IMR-90 (cell line): ENCODE data around the gene LRFN5. TPM values are rescaled to one million over a fixed set of nuclear protein-coding genes. Genes with fewer than 3 reads are reported as not detected.
"Not testable (repeated sequence)": the region's sequence is repeated elsewhere in the genome, so short reads cannot be mapped to it uniquely, and the experiment has no call there.

Source experiments
- ATAC-seq: fragments of 200-7000 bp; cut with Tn5 transposase; 2 replicates; pipeline ENCODE4 v1.9.1; 2020; ENCODE audit warnings: low read depth, mild to moderate bottlenecking, moderate library complexity
- BruUV-seq: library from RNA; stranded (reverse); fragments of 400-500 nt; replicated peaks from 2 replicates; lab custom pipeline; 2021; lab: Mats Ljungman, UMichigan
- CTCF ChIA-PET: fragments of 300-600 bp; formaldehyde crosslinking; extraction: SDS; loops from one replicate; lab custom pipeline; 2021; ENCODE audit warnings: antibody characterized with exemption; lab: Yijun Ruan, JAX
- POLR2A ChIA-PET: fragments of 300-600 bp; sonication (Branson Sonifier 250); formaldehyde crosslinking; loops from one replicate; lab custom pipeline; 2022; ENCODE audit warnings: antibody characterized with exemption; ENCODE audit not compliant: unreplicated experiment; lab: Charles Lee
- DNase-seq: peaks from one replicate; pipeline ENCODE4 v3.0.0; 2013
- H2AFZ ChIP-seq: replicated peaks from 2 replicates; pipeline ENCODE3; 2013; ENCODE audit warnings: low read length, mild to moderate bottlenecking; ENCODE audit not compliant: poor library complexity
- H2AK5ac ChIP-seq: 2 replicates; pipeline ENCODE4 v1.6.1; 2013; ENCODE audit warnings: low read depth, low read length, inconsistent platforms
- H2AK9ac ChIP-seq: replicated peaks from 2 replicates; pipeline ENCODE3; 2013; ENCODE audit warnings: mild to moderate bottlenecking, low read depth, low read length, moderate library complexity; ENCODE audit not compliant: poor library complexity
- H2BK120ac ChIP-seq: 2 replicates; pipeline ENCODE4 v1.6.1; 2013; ENCODE audit warnings: low read depth, low read length, inconsistent platforms
- H2BK15ac ChIP-seq: 3 replicates; pipeline ENCODE4 v1.6.1; 2013; ENCODE audit warnings: low read depth, low read length, inconsistent platforms
- H2BK20ac ChIP-seq: 2 replicates; pipeline ENCODE4 v1.6.1; 2013; ENCODE audit warnings: low read depth, mild to moderate bottlenecking, inconsistent platforms, low read length, moderate library complexity
- H2BK5ac ChIP-seq: 2 replicates; pipeline ENCODE4 v1.6.1; 2013; ENCODE audit warnings: mild to moderate bottlenecking, low read depth, low read length, inconsistent platforms; ENCODE audit not compliant: poor library complexity, severe bottlenecking
- H3K14ac ChIP-seq: replicated peaks from 2 replicates; pipeline ENCODE4 v1.6.1; 2013; ENCODE audit warnings: low read depth, low read length, inconsistent platforms
- H3K18ac ChIP-seq: 2 replicates; pipeline ENCODE4 v1.6.1; 2013; ENCODE audit warnings: low read depth, low read length, control low read depth
- H3K23ac ChIP-seq: 2 replicates; pipeline ENCODE4 v1.6.1; 2013; ENCODE audit warnings: low read depth, low read length, inconsistent platforms
- H3K27ac ChIP-seq: 2 replicates; pipeline ENCODE4 v1.5.1; 2013; ENCODE audit warnings: mild to moderate bottlenecking, control low read depth, low read length; ENCODE audit not compliant: insufficient read depth
- H3K27me3 ChIP-seq: 2 replicates; pipeline ENCODE4 v1.6.1; 2013; ENCODE audit warnings: low read length; ENCODE audit not compliant: control insufficient read depth, insufficient read depth
- H3K36me3 ChIP-seq: 2 replicates; pipeline ENCODE4 v1.6.1; 2013; ENCODE audit warnings: low read length, mixed read lengths; ENCODE audit not compliant: control insufficient read depth, insufficient read depth
- H3K4ac ChIP-seq: 2 replicates; pipeline ENCODE4 v1.6.1; 2013; ENCODE audit warnings: low read depth, low read length, inconsistent platforms
- H3K4me1 ChIP-seq: 2 replicates; pipeline ENCODE4 v1.6.1; 2013; ENCODE audit warnings: low read length, mixed read lengths; ENCODE audit not compliant: control insufficient read depth, insufficient read depth
- H3K4me2 ChIP-seq: 2 replicates; pipeline ENCODE4 v1.6.1; 2013; ENCODE audit warnings: low read depth, mild to moderate bottlenecking, control low read depth, low read length, moderate library complexity
- H3K4me3 ChIP-seq: 2 replicates; pipeline ENCODE4 v1.5.1; 2013; ENCODE audit warnings: low read depth, mild to moderate bottlenecking, control low read depth, low read length, moderate library complexity; ENCODE audit not compliant: insufficient read depth
- H3K56ac ChIP-seq: 2 replicates; pipeline ENCODE4 v1.6.1; 2013; ENCODE audit warnings: low read length, inconsistent platforms; ENCODE audit not compliant: insufficient read depth; ENCODE audit errors: extremely low read depth
- H3K79me1 ChIP-seq, 2 experiments: 2 replicates each; pipeline ENCODE4 v1.6.1; 2013; ENCODE audit warnings: low read length in 2 of 2, inconsistent platforms in 1 of 2, low read depth in 1 of 2
- H3K9ac ChIP-seq: 2 replicates; pipeline ENCODE4 v1.6.1; 2013; ENCODE audit warnings: low read depth, low read length, control low read depth
- H3K9me1 ChIP-seq: 2 replicates; pipeline ENCODE4 v1.6.1; 2013; ENCODE audit warnings: low read length, inconsistent platforms; ENCODE audit not compliant: insufficient read depth
- H3K9me3 ChIP-seq: 2 replicates; pipeline ENCODE4 v1.6.1; 2013; ENCODE audit warnings: low read length; ENCODE audit not compliant: control insufficient read depth, insufficient read depth
- H4K20me1 ChIP-seq: 2 replicates; pipeline ENCODE4 v1.6.1; 2013; ENCODE audit warnings: low read length, inconsistent platforms; ENCODE audit not compliant: insufficient read depth
- H4K5ac ChIP-seq: 2 replicates; pipeline ENCODE4 v1.6.1; 2013; ENCODE audit warnings: mild to moderate bottlenecking, low read depth, low read length, control low read depth
- H4K8ac ChIP-seq, 2 experiments: 2 replicates each; pipeline ENCODE4 v1.6.1; 2013; ENCODE audit warnings: low read depth in 2 of 2, low read length in 2 of 2, control low read depth in 1 of 2, inconsistent platforms in 1 of 2
- H4K91ac ChIP-seq: 2 replicates; pipeline ENCODE4 v1.6.1; 2013; ENCODE audit warnings: low read depth, low read length, inconsistent platforms; ENCODE audit not compliant: insufficient read depth
- CHD1 ChIP-seq: IDR thresholded peaks from 2 replicates; pipeline ENCODE4 v1.6.1; 2012; ENCODE audit warnings: low read depth, low read length, improper control_type of control experiment
- MAFK ChIP-seq: IDR thresholded peaks from 2 replicates; pipeline ENCODE4 v1.6.1; 2012; ENCODE audit warnings: low read depth, low read length, improper control_type of control experiment
- MXI1 ChIP-seq: IDR thresholded peaks from 2 replicates; pipeline ENCODE4 v1.6.1; 2012; ENCODE audit warnings: low read depth, mild to moderate bottlenecking, low read length, moderate library complexity, borderline replicate concordance
- WGBS, 2 experiments: methylation state at CpG; one replicate each; pipeline versions ENCODE4 v1.1.5 to v1.1.7; 2013; ENCODE audit warnings: missing lambda C conversion rate in 2 of 2; ENCODE audit not compliant: insufficient read length in 1 of 2; ENCODE audit errors: extremely low coverage in 2 of 2; 5-methylcytosine and 5-hydroxymethylcytosine counted together
- dilution Hi-C: fragments of 300-500 bp; cut with HindIII; formaldehyde crosslinking; loops from one replicate; pipeline ENCODE4 v1.14.3; 2018; ENCODE audit warnings: low sequenced_read_pairs; ENCODE audit not compliant: unreplicated experiment
- in situ Hi-C: fragments of 300-500 bp; cut with MboI; formaldehyde crosslinking; loops from 3 replicates; pipeline ENCODE4 v1.14.3; 2019; ENCODE audit warnings: low sequenced_read_pairs, inconsistent platforms, mixed read lengths
- intact Hi-C: fragments of 100-400 bp; cut with micrococcal nuclease; formaldehyde crosslinking; loops from 2 replicates; pipeline ENCODE4 v1.10.0; 2022
- polyA plus RNA-seq, 3 experiments: library from polyadenylated mRNA; depleted of rRNA; stranded (reverse); fragments of >200 nt; gene quantifications; 2 replicates each; pipeline ENCODE4 v1.2.3, GENCODE V29; 2012; ENCODE audit warnings: low replicate concordance in 1 of 3
- total RNA-seq: library from RNA; depleted of rRNA; stranded (reverse); fragments of >200 nt; gene quantifications from 2 replicates; pipeline ENCODE4 v1.2.3, GENCODE V29; 2012

LRFN5 gene
- total and polyA plus RNA-seq, 2 of the 4 experiments (the other 2 are of a cell fraction), result 1.8 to 3.6 TPM

DNA sequence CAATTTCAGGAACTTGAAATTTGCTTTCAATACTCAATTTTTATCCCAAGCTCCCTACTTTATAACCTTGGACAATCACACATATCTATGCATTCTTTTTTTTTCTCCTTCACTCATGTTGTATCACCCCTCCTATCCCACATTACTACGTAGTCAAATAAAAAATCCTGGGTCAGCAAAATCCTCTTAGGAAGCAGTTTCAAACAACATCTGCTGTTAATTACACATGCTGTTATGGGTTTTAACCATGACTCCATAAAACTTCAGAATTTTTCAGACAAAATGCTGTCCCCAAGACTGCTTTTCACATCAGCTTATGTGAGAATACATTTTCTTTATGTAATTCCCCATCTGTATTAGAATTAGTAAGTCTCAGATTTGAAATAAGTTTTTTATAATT lies 61.7 kb downstream of the LRFN5 start:
- no peaks in the 10 kb centered on the region for H3K79me1 ChIP-seq
- CTCF ChIA-PET, result no interaction called here
- H3K56ac ChIP-seq, result no peak overlapping the region
- H2BK15ac ChIP-seq, result no peak overlapping the region
- H2AK9ac ChIP-seq, result no peak overlapping the region
- no peak overlapping the region for H3K23ac ChIP-seq
- H3K14ac ChIP-seq, result no peak overlapping the region
- no peak for DNase-seq
- H2BK20ac ChIP-seq, result no peak overlapping the region
- H3K27ac ChIP-seq, result no peak overlapping the region
- H4K5ac ChIP-seq, result no peak overlapping the region
- in situ Hi-C loops, result no loop called here
- no peaks in the 10 kb centered on the region for H3K27me3 ChIP-seq
- no peaks in the 10 kb centered on the region for H3K36me3 ChIP-seq
- H2AK5ac ChIP-seq, result no peak overlapping the region
- no peak overlapping the region for H3K18ac ChIP-seq
- BruUV-seq, result no TSS peak
- no peak overlapping the region for H3K4me2 ChIP-seq
- intact Hi-C loops, result no loop called here
- TF ChIP-seq CHD1 (no peak), MAFK (peak; percentile 85), MXI1 (no peak)
- H4K91ac ChIP-seq, result no peak overlapping the region
- no peak for ATAC-seq
- dilution Hi-C loops, result no loop called here
- H4K20me1 ChIP-seq, result no peaks in the 10 kb centered on the region
- no CpG with 5 or more reads among the region's 1 CpG for WGBS, 2 experiments
- POLR2A ChIA-PET, result no interaction called here
- H3K4ac ChIP-seq, result no peak overlapping the region
- H3K9me3 ChIP-seq, result no peaks in the 10 kb centered on the region
- no peaks in the 10 kb centered on the region for H3K9me1 ChIP-seq
- H2BK5ac ChIP-seq, result no peak overlapping the region
- no peak overlapping the region for H3K4me3 ChIP-seq
- H2AFZ ChIP-seq, result no peak overlapping the region
- H4K8ac ChIP-seq, result no peak overlapping the region
- no peaks in the 10 kb centered on the region for H3K4me1 ChIP-seq
- H3K9ac ChIP-seq, result no peak overlapping the region
- no peak overlapping the region for H2BK120ac ChIP-seq

DNA sequence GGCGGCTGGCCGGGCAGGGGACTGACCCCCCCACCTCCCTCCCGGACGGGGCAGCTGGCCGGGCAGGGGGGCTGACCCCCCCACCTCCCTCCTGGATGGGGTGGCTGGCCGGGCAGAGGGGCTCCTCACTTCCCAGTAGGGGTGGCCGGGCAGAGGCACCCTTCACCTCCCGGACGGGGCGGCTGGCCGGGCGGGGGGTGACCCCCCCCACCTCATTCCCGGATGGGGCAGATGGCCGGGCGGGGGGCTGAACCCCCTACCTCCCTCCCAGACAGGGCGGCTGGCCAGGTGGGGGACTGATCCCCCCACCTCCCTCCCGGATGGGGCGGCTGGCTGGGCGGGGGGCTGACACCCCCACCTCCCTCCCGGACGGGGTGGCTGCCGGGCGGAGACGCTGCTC lies 66.9 kb downstream of the LRFN5 start:
- H3K4me1 ChIP-seq, H4K20me1 ChIP-seq, H3K4me3 ChIP-seq, CTCF ChIA-PET, H3K36me3 ChIP-seq, H2BK5ac ChIP-seq, H3K79me1 ChIP-seq, H2AFZ ChIP-seq, H3K9me1 ChIP-seq, H2AK5ac ChIP-seq, H2BK120ac ChIP-seq, dilution Hi-C loops, H3K23ac ChIP-seq, H4K8ac ChIP-seq, H3K4ac ChIP-seq, H2AK9ac ChIP-seq, ATAC-seq, DNase-seq, H3K27ac ChIP-seq, H3K14ac ChIP-seq, H2BK20ac ChIP-seq, H2BK15ac ChIP-seq, in situ Hi-C loops, intact Hi-C loops, H3K9ac ChIP-seq, H3K4me2 ChIP-seq, H3K27me3 ChIP-seq, POLR2A ChIA-PET, H3K18ac ChIP-seq, BruUV-seq, H4K91ac ChIP-seq, H4K5ac ChIP-seq, H3K9me3 ChIP-seq, H3K56ac ChIP-seq: not testable (repeated sequence)
- WGBS, 2 experiments, result no CpG with 5 or more reads among the region's 24 CpGs
